ENCODE results near the gene ALKBH6. TPM values are rescaled to one million over a fixed set of nuclear protein-coding genes. Genes with fewer than 3 reads are reported as not detected.
A peak's percentile ranks its signal among the peaks of the same experiment; 100 is the strongest.
"Not testable (repeated sequence)": the region's sequence is repeated elsewhere in the genome, so short reads cannot be mapped to it uniquely, and the experiment has no call there.

Gene ALKBH6
- total and polyA plus RNA-seq, 9 donors = 7.8 to 12.1 (median 9.8) TPM

- peaks cover 13% of the 10 kb centered on the region for H3K27me3 ChIP-seq (ENCODE audit: control insufficient read depth, insufficient read depth, low read length)
Measured at GRCh38 chr19:35980997-35981396, 33.0 kb downstream of the ALKBH6 start.

GRCh38 chr19:35978832-35979365 is 35.1 kb downstream of the ALKBH6 start:
- no peaks in the 10 kb centered on the region for H3K27me3 ChIP-seq (ENCODE audit: control insufficient read depth, insufficient read depth, low read length)
- no peaks in the 10 kb centered on the region for H3K4me1 ChIP-seq (ENCODE audit: control insufficient read depth, insufficient read depth, low read length)
- DNase-seq = no peak
- no peaks in the 10 kb centered on the region for H3K36me3 ChIP-seq (ENCODE audit: control insufficient read depth, insufficient read depth, low read length)
- no peak overlapping the region for H3K4me3 ChIP-seq (ENCODE audit: low read length)
- H3K27ac ChIP-seq (ENCODE audit: low read length) = no peak overlapping the region
- no peaks in the 10 kb centered on the region for H3K9me3 ChIP-seq (replicated peaks; ENCODE audit: control insufficient read depth, low read depth, low read length)
- 64% methylated on average over 20 of the region's 20 CpGs for WGBS (ENCODE audit: insufficient coverage)

More at GRCh38 chr19:35980997-35981396, 33.0 kb downstream of the ALKBH6 start:
- DNase-seq; H3K36me3 ChIP-seq (ENCODE audit: control insufficient read depth, insufficient read depth, low read length); H3K4me1 ChIP-seq (ENCODE audit: control insufficient read depth, insufficient read depth, low read length); H3K4me3 ChIP-seq (ENCODE audit: low read length); H3K9me3 ChIP-seq (replicated peaks; ENCODE audit: control insufficient read depth, low read depth, low read length); H3K27ac ChIP-seq (ENCODE audit: low read length): not testable (repeated sequence)
- no CpG with 5 or more reads among the region's 4 CpGs for WGBS (ENCODE audit: insufficient coverage)

- H3K4me1 ChIP-seq (ENCODE audit: control insufficient read depth, insufficient read depth, low read length) = no peaks in the 10 kb centered on the region
- no peak overlapping the region for H3K27ac ChIP-seq (ENCODE audit: low read length)
- no peaks in the 10 kb centered on the region for H3K27me3 ChIP-seq (ENCODE audit: control insufficient read depth, insufficient read depth, low read length)
- no peaks in the 10 kb centered on the region for H3K36me3 ChIP-seq (ENCODE audit: control insufficient read depth, insufficient read depth, low read length)
- H3K9me3 ChIP-seq (replicated peaks; ENCODE audit: control insufficient read depth, low read depth, low read length) = no peaks in the 10 kb centered on the region
- no peak for DNase-seq
- no peak overlapping the region for H3K4me3 ChIP-seq (ENCODE audit: low read length)
- 34% methylated on average over 5 of the region's 5 CpGs for WGBS (ENCODE audit: insufficient coverage)
Measured at GRCh38 chr19:35978271-35978670, 35.7 kb downstream of the ALKBH6 start.

- 44% methylated on average over 11 of the region's 14 CpGs for WGBS (ENCODE audit: insufficient coverage)
- DNase-seq = no peak
- H3K27me3 ChIP-seq (ENCODE audit: control insufficient read depth, insufficient read depth, low read length) = no peaks in the 10 kb centered on the region
- no peaks in the 10 kb centered on the region for H3K4me1 ChIP-seq (ENCODE audit: control insufficient read depth, insufficient read depth, low read length)
- H3K36me3 ChIP-seq (ENCODE audit: control insufficient read depth, insufficient read depth, low read length) = no peaks in the 10 kb centered on the region
- no peak overlapping the region for H3K4me3 ChIP-seq (ENCODE audit: low read length)
- H3K9me3 ChIP-seq (replicated peaks; ENCODE audit: control insufficient read depth, low read depth, low read length) = no peaks in the 10 kb centered on the region
- no peak overlapping the region for H3K27ac ChIP-seq (ENCODE audit: low read length)
Measured at GRCh38 chr19:35977446-35978222, 36.4 kb downstream of the ALKBH6 start.

GRCh38 chr19:35975608-35976214 is 38.3 kb downstream of the ALKBH6 start:
- DNase-seq = peak; percentile 28

DNA sequence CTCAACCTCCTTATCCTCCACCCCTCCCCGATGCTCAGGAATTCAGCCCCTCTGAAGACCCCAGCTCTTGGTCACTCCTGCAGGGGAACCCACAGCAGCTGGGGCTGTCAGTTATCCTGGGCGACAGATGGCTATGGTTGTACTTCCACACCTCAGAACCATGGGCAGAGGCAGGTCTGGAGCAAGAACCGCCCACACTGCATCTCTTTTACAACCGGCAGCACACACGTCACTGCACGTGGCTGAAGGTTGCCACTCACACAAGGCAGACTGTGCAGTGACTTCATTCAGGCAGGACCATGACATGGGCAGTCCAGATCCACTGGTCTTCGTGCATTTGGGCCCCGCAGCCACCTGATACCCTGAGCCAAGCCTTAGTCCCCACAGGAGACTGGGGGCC is 40.5 kb downstream of the ALKBH6 start:
- no peak for DNase-seq
- 39% methylated on average over 8 of the region's 8 CpGs for WGBS (ENCODE audit: insufficient coverage)

More at GRCh38 chr19:35975608-35976214, 38.3 kb downstream of the ALKBH6 start:
- Histone ChIP-seq H3K4me3 (ENCODE audit: low read length) (no peak overlapping the region), H3K4me1 (ENCODE audit: control insufficient read depth, insufficient read depth, low read length) (no peaks in the 10 kb centered on the region), H3K36me3 (ENCODE audit: control insufficient read depth, insufficient read depth, low read length) (no peaks in the 10 kb centered on the region), H3K27me3 (ENCODE audit: control insufficient read depth, insufficient read depth, low read length) (no peaks in the 10 kb centered on the region), H3K9me3 (replicated peaks; ENCODE audit: control insufficient read depth, low read depth, low read length) (no peaks in the 10 kb centered on the region), H3K27ac (ENCODE audit: low read length) (no peak overlapping the region)
- 17% methylated on average over 1 of the region's 5 CpGs for WGBS (ENCODE audit: insufficient coverage)

DNA sequence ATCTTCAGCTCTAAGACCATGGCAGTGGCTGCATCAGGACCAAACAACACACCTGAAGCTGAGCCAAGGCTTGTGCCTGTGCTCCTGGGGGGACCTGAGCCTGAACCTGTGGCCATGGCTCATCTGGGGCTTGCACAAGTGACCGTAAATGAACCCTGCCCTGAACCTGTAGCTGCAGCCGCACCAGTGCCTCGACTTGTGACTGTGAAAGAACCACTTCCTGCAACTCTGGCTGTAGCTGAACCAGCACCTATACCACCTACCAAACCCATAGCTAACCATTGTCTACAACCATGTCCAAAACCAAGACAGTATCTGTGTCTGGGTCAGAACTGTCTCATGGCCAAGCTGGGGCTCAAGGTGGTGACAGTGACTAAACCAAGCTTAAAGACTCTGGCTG is 47.2 kb downstream of the ALKBH6 start:
- DNase-seq = no peak
- no peaks in the 10 kb centered on the region for H3K27me3 ChIP-seq (ENCODE audit: control insufficient read depth, insufficient read depth, low read length)
- no peak overlapping the region for H3K4me3 ChIP-seq (ENCODE audit: low read length)
- 79% methylated on average over 3 of the region's 3 CpGs for WGBS (ENCODE audit: insufficient coverage)
- H3K9me3 ChIP-seq (replicated peaks; ENCODE audit: control insufficient read depth, low read depth, low read length) = no peaks in the 10 kb centered on the region
- H3K27ac ChIP-seq (ENCODE audit: low read length) = no peak overlapping the region
- no peaks in the 10 kb centered on the region for H3K4me1 ChIP-seq (ENCODE audit: control insufficient read depth, insufficient read depth, low read length)
- H3K36me3 ChIP-seq (ENCODE audit: control insufficient read depth, insufficient read depth, low read length) = no peaks in the 10 kb centered on the region

More for the DNA sequence above, 40.5 kb downstream of the ALKBH6 start:
- Histone ChIP-seq H3K4me3 (ENCODE audit: low read length) (no peak overlapping the region), H3K27ac (ENCODE audit: low read length) (no peak overlapping the region), H3K27me3 (ENCODE audit: control insufficient read depth, insufficient read depth, low read length) (no peaks in the 10 kb centered on the region), H3K36me3 (ENCODE audit: control insufficient read depth, insufficient read depth, low read length) (no peaks in the 10 kb centered on the region), H3K4me1 (ENCODE audit: control insufficient read depth, insufficient read depth, low read length) (no peaks in the 10 kb centered on the region), H3K9me3 (replicated peaks; ENCODE audit: control insufficient read depth, low read depth, low read length) (no peaks in the 10 kb centered on the region)

DNA sequence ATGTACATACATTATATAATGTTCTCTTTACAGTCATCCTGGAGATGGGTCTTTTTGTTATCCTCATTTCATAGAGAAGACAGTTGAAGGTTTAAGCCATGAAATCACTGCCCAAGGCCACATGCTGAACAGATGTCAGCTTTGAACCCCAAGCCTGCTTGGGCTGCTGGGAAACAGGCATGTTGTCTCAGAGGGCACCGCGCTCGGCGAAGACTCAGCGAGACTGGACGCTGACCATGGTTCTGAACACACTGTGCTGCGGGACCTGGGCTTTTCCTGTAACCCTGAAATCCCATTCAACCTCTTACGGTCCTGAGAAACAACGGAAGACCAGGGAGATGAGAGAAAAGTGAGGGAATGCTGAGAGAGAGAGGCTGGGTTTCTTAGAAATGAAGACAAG is 50.5 kb downstream of the ALKBH6 start:
- no peak overlapping the region for H3K4me3 ChIP-seq (ENCODE audit: low read length)
- DNase-seq = peak; percentile 70
- no peak overlapping the region for H3K27ac ChIP-seq (ENCODE audit: low read length)
- H3K9me3 ChIP-seq (replicated peaks; ENCODE audit: control insufficient read depth, low read depth, low read length) = no peaks in the 10 kb centered on the region
- 0% methylated on average over 4 of the region's 9 CpGs for WGBS (ENCODE audit: insufficient coverage)
- H3K27me3 ChIP-seq (ENCODE audit: control insufficient read depth, insufficient read depth, low read length) = peaks cover 24% of the 10 kb centered on the region
- H3K36me3 ChIP-seq (ENCODE audit: control insufficient read depth, insufficient read depth, low read length) = no peaks in the 10 kb centered on the region
- no peaks in the 10 kb centered on the region for H3K4me1 ChIP-seq (ENCODE audit: control insufficient read depth, insufficient read depth, low read length)

GRCh38 chr19:35960432-35960972 is 53.5 kb downstream of the ALKBH6 start:
- no peaks in the 10 kb centered on the region for H3K4me1 ChIP-seq (ENCODE audit: control insufficient read depth, insufficient read depth, low read length)
- peaks cover 34% of the 10 kb centered on the region for H3K27me3 ChIP-seq (ENCODE audit: control insufficient read depth, insufficient read depth, low read length)
- H3K9me3 ChIP-seq (replicated peaks; ENCODE audit: control insufficient read depth, low read depth, low read length) = peaks cover 2% of the 10 kb centered on the region
- no peaks in the 10 kb centered on the region for H3K36me3 ChIP-seq (ENCODE audit: control insufficient read depth, insufficient read depth, low read length)
- H3K27ac ChIP-seq (ENCODE audit: low read length) = no peak overlapping the region
- no peak overlapping the region for H3K4me3 ChIP-seq (ENCODE audit: low read length)
- DNase-seq = no peak
- 77% methylated on average over 6 of the region's 7 CpGs for WGBS (ENCODE audit: insufficient coverage)

DNA sequence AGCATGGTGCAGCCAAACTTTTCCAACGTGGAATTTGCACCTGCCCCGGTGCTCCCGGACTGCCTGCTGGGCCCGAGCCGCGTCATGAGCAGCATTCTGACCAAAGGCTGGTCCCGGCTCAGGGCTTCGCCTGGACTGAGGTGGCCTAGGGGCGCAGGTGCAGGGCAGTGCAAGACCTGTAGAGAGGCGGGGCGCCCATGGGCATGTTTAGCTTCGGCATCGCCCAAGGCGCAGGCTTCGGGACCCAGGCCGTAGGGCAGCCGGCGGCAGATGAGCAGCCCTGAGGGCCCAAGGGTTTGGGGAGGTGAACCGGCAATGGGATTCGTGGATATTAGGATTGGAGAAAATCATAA is 54.1 kb downstream of the ALKBH6 start:
- 13% methylated on average over 13 of the region's 20 CpGs for WGBS (ENCODE audit: insufficient coverage)
- Histone ChIP-seq H3K9me3 (replicated peaks; ENCODE audit: control insufficient read depth, low read depth, low read length) (peaks cover 2% of the 10 kb centered on the region), H3K27me3 (ENCODE audit: control insufficient read depth, insufficient read depth, low read length) (peaks cover 34% of the 10 kb centered on the region), H3K36me3 (ENCODE audit: control insufficient read depth, insufficient read depth, low read length) (no peaks in the 10 kb centered on the region), H3K27ac (ENCODE audit: low read length) (no peak overlapping the region), H3K4me3 (ENCODE audit: low read length) (no peak overlapping the region), H3K4me1 (ENCODE audit: control insufficient read depth, insufficient read depth, low read length) (no peaks in the 10 kb centered on the region)
- no peak for DNase-seq
